Activated CD4-positive, CD25-positive, alpha-beta regulatory T cell (primary cell): ENCODE measurements around the gene NIPSNAP2.
"Not testable (repeated sequence)": the region's sequence is repeated elsewhere in the genome, so short reads cannot be mapped to it uniquely, and the experiment has no call there.

Experiments
- DNase-seq, 4 experiments: peaks; one replicate each; lab custom pipeline; 2025; lab: John Stamatoyannopoulos, UW

Gene NIPSNAP2

DNA sequence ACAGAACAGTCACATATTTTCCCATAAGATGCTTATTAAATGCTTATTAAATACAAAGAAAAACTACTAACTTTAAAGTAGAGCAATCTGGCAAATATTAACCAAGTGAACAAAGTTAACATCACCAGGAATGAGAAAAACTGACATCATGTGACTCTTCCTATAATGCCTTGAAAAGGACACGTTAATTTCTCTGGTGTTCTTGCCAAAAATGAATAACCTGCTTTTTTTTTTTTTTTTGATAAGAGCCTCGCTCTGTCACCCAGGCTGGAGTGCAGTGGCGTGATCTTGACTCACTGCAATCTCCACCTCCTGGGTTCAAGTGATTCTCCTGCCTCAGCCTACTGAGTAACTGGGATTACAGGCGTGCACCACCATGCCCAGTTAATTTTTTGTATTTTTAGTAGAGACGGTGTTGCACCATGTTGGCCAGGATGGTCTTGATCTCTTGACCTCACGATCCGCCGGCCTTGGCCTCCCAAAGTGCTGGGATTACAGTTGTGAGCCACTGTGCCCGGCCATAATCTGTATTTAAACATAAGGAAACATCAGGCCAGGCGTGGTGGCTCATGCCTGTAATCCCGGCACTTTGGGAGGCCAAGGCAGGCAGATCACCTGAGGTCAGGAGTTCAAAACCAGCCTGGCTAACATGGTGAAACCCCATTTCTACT, 83.2 kb downstream of the NIPSNAP2 start:
- not testable (repeated sequence) for DNase-seq

DNA sequence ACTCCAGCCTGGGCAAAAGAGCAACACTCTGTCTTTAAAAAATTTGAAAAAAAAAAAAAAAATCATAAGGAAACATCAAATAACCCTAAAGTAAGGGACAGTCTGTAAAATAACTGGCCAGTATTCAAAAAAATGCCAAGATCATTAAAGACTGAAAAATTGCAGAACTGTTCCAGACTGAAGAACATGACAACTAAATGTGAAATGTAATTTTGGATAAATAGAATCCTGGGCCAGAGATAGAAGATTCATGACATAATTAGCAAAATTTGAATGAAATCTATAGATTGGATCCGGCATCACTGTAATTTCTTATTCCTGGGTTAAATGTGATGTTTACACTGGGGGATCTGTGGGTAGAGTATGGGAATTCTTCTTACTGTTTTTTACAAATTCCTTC, 83.9 kb downstream of the NIPSNAP2 start:
- no peak for DNase-seq

DNA sequence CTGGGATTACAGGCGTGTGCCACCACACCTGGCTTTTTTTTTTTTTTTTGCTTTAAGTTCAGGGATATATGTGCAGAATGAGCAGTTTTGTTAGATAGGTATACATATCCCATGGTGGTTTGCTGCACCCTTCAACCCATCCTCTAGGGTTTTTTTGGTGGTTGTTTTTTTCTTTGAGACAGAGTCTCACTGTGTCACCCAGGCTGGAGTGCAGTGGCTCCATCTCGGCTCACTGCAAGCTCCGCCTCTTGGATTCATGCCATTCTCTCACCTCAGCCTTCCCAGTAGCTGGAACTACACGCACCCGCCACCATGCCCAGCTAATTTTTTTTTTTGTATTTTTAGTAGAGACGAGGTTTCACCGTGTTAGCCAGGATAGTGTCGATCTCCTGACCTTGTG, 84.4 kb downstream of the NIPSNAP2 start:
- DNase-seq = not testable (repeated sequence)
